SHP77 (cell line): ENCODE data around the gene SRSF2.
"Not testable (repeated sequence)": the region's sequence is repeated elsewhere in the genome, so short reads cannot be mapped to it uniquely, and the experiment has no call there.

ENCODE experiments used
- DNase-seq, 2 experiments: peaks; one replicate each; lab custom pipeline; 2025; lab: John Stamatoyannopoulos, UW

Gene SRSF2

DNA sequence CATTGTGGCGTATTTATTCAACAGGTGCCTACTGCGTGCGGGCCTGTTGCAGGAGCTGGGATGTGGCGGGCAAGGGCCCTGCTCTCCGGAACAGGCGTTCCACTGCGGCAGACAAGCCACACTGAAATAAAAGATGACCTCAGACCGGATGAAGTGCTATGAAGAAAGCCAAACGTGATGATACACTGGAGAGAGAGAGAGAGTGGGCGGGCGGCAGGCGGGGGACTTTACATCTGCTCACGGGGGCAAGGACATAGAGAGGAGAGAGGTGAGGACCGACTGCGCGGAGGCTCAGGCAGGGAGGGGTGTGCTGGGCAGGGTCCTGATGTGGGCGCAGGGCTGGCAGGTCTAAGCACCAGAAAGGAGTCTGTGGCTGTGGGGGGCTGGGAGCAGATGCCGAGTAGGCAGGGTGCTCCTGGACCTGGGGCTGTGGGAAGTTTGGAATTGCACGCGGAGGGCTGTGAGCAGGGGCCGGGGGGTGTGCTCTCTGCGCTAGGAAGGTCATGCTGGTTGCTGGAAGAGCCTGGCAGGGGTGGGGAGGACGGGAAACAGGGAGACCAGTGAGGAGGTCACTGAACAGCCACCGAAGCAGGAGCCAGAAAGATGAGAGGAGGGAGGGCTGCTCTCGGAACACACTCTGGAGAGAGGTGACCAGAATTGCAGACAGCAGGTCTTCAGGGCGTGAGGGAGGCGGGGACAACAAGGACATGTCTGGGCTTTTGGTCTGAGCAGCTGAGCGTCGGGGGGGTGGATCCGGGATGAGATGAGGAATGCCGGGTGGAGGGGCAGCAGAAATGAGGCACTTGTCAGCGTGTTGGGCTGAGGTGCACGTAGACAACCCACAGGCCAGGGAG lies 36.3 kb downstream of the SRSF2 start:
- peak; percentile 73 to 75 for DNase-seq

DNA sequence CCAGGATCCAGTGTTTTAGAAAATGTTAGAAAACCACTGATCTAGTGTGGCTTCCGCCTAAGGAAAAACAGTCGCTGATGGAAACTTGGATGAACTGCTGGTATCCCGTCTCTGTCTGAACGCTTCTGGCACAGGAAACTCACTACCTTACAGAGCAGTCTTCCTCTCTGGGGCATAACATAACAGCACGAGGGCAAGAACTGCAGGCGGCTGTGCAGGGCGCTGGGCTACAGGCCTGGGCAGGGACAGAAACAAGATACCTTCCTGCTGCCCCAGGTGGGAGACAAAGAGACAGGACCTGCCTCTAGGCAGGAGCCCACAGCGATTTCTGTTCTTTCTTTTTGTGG lies 36.9 kb downstream of the SRSF2 start:
- DNase-seq: peak in 1 of 2 experiments; percentile 68

DNA sequence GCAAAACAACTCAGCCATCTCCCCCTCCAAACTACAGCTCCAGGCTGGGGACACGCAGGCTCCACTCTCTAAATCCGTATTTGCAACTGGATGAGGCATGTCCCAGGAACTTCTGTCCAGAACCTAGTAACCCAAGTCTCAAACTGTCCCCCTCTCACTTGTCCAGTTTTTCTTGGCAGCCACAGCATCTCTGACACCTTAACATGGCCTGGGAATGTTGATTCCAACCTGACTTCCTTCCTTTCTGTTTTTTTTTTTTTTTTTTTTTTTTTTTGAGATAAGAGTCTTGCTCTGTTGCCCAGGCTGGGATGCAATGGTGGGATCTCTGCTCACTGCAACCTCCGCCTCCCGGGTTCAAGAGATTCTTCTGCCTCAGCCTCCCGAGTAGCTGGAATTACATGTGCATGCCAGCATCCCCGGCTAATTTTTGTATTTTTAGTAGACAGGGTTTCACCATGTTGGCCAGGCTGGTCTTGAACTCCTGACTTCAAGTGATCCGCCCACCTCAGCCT lies 38.6 kb downstream of the SRSF2 start:
- DNase-seq: not testable (repeated sequence)

DNA sequence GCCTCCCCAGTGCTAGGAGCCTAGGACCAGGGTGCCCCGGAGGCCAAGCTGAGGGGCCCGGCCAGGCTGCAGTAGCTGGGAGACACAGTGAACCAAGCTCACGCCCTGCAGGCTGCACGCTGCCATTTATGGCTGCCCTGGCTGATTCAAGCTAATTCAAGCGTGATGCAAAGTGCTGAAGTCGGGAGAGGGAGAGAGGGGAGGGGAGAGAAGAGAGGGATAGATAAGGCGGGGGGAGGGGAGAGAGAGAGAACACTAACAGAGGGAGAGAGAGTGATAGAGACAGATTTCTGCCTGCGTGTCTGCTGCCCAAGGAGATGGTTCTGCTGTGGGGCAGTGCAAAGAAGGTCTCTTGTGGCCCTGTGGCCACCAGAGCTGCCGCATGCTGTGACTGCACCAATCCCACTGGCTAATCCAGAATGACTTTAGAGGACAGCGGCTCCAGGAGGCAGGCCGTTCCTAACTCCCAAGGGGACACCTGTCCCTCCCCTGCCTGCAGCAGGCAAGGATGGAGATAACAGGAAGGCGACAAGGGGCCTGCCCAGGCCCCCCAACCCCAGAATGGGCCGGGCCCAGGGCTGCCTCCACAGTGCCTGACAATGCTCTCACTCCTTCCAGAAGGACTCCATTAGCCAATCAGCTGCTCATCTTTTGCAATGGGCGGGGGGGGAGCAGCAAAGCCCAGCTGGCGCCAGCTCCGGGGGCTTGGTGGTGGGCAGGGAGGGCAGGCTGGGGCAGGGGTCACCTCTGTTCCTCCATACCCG lies 39.2 kb downstream of the SRSF2 start:
- DNase-seq: no peak

DNA sequence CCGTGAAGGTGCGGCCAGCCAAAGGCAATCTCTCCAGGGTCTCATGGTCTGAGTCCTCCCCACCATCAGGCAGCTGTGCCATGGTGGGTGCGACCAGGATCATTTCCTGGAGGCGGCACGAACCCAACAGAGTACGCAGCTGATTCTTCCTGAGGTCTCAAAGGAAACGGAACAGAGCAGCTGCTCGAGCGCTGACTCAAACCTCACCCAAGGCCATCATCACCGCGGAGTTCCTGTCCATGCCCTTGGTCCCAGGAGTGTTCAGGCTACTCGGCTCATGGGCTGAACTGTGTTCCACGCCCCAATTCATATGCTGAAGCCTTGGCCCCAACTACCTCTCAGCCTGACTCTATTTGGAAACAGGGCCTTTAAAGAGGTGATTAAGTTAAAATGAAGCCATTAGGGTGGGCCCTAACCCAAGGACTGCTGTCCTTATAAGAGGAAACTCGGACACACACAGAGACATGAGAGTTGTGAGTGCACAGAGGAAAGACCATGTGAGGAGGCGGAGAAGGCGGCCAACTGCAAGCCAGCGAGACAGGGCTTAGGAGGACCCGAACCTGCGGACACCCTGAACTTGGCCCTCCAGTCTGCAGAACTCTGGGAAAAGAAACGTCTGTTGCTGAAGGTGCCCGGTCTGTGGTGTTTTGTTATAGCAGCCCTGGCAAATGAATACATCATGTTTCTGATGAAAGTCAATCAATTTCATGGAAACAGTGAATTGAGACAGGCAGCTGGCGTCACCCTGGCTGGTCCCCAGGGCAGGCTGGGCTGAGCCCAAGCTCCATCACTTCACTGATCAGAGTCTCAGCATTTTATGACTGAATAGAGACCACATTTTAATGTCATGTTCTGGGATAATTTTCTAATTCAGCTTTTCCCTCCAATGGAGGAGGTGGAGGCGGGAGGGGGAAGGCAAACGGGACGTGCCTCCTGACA lies 40.1 kb downstream of the SRSF2 start:
- no peak for DNase-seq

DNA sequence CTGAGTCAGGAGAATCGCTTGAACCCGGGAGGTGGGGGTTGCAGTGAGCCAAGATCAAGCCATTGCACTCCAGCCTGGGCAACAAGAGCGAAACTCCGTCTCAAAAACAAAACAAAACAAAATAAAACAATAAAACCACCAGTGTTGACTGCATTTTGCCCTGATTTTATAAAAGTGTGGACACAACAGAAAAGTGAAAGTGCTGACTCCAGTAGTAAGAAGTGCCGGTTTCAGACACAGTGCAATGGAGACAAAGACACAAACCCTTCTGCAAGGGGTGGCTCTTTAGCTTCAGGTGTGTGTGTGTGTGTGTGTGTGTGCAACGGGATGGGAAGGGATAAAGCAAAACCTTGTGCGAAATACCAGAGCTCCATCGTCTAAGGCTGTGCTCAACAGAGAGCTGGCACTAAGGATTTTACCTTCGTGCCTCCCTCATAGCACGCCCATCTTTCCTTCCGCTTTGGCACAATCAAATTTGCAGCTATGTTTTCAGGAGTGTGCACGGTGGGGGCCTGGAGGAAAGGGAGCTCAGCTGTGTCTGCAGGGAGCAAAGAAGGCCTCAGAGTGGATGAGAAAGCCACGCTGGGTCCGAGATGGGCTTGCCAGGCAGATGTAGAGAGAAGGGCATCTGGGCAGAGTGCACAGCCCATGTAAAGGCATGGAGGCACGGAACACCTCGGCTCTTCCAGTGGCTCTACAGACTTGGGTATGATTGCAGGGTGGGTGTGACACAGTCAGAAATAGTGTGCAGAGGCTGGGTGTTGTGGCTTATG lies 41.9 kb downstream of the SRSF2 start:
- no peak for DNase-seq

DNA sequence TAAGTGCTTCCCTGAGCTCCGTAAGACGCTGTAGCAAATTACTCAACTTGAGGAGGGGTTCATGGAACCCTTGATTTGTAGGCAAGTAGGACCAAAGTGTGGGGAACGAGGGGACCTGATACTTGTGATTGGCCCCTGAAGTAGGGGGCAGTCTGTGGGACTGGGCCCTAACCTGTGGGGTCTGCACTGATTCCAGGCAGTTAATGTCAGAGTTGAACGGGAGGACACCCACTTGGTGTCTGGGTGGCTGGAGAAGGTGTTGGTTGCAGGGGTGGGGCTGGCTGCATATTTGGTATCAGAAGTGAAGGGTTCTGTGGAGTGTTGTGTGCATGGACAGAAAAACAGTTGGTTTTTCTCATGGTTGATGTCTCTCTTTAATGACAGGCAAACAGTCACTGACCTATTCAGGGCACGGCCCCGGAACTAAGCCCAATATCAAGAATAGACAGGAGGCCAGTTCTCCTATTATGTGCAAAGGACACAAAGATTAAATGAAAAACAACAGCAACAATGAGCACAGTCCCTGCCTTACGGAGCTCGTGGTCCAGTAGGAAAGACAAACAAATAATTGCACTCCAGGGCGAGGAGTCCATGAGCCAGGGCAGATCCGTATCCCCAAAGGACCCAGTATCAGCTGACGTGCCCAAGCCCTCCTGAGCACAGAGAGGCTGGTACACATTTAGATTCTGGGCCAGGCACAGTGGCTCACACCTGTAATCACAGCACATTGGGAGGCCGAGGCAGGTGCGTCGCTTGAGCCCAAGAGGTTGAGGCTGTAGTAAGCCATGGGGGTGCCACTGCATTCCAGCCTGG lies 45.5 kb downstream of the SRSF2 start:
- no peak for DNase-seq

DNA sequence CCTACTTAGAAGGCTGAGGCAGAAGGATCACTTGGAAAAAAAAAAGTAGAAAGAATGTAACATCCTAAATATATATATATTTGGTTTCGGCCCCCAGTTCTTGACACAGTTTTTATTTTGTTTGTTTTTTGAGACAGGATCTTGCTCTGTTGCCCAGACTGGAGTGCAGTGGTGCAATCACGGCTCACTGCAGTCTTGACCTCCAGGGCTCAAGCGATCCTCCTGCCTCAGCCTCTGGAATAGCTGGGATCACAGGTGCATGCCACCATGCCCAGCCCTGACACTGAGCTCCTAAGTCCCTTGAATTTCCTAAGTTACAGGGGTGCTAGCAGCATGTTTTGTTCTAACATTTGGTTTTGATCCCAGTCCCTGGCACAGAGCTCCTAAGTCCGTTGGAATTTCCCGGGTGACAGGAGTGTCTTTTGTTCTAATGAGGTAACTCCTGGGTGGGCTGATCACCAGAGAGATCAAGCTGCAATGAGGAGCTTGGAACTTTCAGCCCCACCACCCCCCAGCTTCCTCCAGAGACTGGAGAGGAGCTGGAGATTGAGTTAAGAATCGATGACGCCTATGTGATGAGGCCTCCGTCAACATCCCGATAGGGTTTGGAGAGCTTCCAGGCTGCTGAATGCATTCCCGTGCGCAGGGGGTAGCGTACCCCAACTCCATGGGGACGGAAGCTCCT lies 46.4 kb downstream of the SRSF2 start:
- DNase-seq: no peak

DNA sequence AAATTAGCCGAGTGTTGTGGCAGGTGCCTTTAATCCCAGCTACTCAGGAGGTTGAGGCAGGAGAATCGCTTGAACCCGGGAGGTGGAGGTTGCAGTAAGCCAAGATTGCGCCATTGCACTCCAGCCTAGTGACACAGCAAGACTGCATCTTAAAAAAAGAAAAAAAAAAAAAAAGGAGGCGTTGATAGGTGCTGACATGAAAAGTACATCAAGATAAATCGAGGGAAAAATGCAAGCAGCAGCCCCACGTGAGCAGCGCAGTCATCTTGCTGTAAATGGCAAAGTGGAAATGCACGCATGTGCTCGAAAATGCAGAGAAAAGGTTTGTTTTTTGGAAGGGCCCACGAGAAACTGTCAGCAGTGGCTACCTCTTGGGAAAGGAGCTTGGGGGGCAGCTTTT lies 47.3 kb downstream of the SRSF2 start:
- DNase-seq: no peak

DNA sequence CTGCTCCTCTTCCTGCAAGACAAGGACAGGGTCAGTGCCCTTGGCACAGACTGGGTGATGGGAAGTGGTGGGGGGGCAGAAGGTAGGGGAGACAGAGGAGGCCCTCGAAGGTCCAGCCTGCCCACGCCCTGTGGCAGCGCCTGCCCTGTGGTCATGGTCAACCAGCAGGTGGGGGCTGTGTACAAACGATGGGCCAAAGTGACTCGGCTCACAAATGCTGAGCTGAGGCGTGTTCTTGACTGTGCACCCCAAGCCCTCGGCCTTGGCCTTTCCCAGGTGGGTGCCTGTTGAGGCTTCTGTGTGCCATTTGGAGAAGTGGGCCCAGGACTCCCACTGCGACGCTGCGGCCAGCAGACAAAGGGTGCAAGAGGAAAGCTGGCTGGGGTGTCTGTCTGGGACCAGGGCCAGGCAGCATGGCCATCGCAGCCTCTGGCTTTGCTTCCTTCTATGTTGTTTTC lies 48.9 kb downstream of the SRSF2 start:
- DNase-seq: no peak

DNA sequence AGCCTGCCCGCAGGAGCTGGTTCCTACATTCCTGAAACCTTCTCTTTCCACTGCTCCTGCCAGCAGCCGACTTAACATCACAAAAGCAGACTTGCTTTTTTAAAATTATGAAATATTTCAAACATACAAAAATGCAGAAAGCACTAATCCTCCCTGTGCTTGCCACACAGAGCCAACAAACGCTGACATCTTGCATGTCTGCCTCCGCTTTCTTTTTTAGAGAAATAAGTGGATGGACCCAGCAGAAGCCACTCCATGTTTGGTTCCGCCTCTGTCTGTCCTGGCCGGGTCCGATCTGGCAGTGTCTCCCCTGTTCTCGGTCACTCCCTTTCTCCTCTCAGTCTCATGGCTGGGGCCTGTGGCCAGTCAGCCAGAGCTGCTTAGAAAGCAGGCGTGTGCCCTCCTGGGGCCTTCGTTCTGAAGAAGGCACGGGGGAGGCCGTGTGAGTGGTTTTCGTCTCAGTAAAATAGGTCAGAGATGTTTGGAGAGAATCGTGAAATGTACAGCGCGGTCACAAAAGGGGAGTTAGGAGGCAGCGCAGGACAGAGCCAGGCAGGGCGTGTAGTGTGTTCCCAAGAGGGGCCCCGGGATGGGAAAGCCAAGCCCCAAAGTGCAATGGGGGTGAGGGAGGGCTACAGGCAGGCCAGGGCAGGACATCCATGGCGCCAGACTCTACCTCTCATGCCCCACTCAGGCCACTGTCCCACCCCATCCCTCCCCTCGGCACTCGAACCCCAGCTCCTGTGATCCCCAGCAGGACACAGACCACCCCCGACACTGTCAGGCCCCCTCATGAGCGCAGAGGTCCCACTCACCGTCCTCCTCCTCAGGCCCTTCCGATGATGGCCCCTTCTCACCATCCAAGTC lies 49.6 kb downstream of the SRSF2 start:
- no peak for DNase-seq

DNA sequence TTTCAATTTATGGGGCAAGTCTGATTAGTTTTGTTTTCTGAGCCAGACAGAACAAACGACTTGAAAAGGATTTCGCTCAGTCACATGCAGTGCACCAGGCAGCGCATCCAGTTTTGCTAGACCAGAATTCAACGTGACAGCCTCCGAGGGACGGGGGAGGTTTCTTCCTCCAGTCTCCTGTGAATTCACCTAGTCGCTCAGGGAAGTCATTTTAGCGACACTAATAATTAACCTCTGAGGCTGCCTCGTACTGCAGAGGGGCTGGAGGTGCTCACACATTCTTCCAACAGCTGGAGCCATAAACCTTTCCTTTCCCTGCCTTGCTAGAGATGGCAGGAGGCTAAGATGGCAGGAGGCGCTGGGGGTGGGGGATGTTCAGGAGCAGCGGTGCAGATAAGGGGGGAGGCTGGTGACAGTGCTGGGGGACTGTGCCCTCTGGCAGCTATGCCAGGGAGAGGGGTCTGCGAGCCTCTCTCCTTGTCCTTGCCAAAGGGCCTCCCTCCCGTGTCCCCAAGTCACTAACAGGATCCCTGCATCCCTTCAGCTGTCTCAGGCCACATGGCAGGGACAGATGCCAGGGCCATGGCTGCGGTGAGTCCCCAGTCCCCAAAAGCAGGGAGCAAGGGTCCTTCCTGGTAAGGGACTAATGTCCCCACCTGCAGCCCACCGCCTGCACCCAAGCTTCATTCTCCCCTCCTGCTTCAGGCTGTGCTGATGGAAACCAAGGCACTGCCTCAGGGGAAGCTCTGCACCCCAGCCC lies 50.4 kb downstream of the SRSF2 start:
- no peak for DNase-seq

DNA sequence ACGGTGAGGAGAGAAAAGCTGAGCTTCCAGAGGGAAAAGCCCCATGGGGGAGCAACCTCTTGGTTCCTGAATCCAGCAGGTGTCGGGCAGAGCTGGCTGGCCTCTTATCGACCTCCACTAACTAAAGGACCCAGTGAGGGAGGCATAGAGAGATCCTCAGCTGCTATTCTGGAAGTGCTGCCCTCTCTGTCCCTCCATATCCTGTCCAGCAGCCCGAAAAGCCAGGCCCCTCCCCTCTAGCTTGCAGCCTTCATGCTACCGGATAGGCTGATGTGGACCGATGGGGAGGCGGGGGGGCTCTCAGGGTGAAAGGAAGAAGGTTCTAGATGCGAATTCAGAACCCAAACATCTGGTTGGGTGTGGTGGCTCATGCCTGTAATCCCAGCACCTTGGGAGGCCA lies 51.3 kb downstream of the SRSF2 start:
- no peak for DNase-seq

DNA sequence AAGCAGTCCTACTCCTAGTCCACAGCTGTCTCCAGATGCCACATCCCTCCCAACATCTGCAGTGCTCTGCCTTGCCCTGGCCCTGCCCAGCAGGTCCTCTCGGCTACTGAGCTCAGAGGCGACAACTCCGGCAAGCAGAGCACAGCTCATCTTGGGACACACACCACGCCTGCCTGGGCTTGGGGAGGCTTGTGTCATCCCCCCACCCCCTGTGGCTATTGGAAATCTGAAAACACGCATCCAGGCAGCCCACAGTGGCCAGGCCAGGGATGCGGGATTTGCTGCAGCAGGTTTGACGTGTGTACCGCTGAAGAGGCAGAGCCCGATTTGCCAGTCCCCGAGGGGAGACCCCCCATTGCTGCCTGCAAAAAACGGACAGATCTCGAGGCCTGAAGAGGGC lies 51.8 kb downstream of the SRSF2 start:
- no peak for DNase-seq

DNA sequence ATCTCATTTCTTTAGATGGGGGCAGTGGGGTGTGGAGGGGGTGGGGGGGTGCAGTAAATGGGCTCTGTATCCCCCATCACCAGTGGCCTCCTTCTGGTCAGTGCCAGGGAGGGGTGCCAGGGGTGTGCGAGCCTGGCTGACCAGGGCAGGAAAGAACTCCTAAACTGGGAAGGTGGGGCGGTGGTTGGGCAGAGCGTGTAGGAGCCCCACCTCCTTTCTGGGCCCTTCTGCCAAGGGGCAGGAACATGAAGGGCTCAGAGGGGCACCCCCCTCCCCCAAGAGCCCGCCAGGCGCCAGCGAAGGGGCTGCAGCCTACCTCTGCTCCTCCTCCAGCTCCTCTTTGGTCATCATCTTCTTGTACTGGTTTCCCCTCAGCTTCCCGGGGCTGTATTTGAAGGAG lies 52.4 kb downstream of the SRSF2 start:
- DNase-seq: no peak
